Left forelimb (tissue), 1 donor: Measurements from ENCODE around the gene CACNA1C.
"Not testable (repeated sequence)": the region's sequence is repeated elsewhere in the genome, so short reads cannot be mapped to it uniquely, and the experiment has no call there.

Source experiments
- DNase-seq: peaks from one replicate; pipeline ENCODE4 v3.0.0-alpha.2; 2018; ENCODE audit warnings: low spot score

Gene CACNA1C

DNA sequence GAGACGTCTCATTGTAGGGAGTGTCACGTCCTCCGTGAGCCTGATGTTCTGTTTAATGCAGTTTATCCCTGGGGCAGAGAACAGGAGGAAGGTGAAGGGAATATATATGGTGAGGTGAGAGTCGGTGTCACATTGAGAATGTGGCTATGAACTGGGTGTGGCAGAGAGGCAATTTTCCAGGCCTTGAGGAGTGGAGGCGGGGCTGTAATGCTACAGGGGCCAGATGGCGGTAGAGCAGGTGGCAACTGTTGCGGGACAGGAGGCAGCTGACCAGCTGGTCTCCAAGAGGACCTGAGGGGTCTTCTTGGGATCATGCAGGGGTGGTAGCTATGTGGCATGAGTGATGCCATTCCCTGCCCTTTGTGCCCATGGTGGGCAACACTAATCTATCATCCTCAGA lies 59.6 kb downstream of the CACNA1C start:
- no peak for DNase-seq

- no peak for DNase-seq
These were observed 60.5 kb downstream of the CACNA1C start for GRCh38 chr12:2113119-2113912.

DNA sequence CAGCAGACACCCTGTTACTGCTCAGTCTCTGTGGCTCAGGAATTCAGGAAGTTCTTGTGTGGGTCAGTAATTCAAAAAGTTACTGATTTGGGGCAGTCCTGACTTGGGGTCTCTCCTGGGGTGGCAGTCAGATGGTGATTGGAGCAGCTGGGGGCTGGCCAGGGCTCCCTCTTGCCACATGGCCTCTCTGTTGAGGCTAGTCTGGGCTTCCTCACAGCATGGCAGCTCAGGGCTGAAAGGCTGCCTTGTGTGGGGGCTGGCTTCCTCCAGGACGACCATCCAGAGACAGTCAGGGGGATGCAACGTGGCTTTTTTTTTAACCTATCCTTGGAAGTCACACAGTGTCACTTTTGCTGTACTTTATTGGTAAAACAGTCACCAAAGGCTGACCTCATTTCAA lies 61.3 kb downstream of the CACNA1C start:
- DNase-seq: no peak

- DNase-seq: no peak
These were observed 62.5 kb downstream of the CACNA1C start for GRCh38 chr12:2115101-2115845.

GRCh38 chr12:2117541-2117940 lies 64.8 kb downstream of the CACNA1C start:
- DNase-seq: no peak

GRCh38 chr12:2118061-2118460 lies 65.3 kb downstream of the CACNA1C start:
- no peak for DNase-seq

GRCh38 chr12:2118481-2119255 lies 65.9 kb downstream of the CACNA1C start:
- no peak for DNase-seq

- DNase-seq: no peak
These were observed 66.5 kb downstream of the CACNA1C start for GRCh38 chr12:2119266-2119665.

DNA sequence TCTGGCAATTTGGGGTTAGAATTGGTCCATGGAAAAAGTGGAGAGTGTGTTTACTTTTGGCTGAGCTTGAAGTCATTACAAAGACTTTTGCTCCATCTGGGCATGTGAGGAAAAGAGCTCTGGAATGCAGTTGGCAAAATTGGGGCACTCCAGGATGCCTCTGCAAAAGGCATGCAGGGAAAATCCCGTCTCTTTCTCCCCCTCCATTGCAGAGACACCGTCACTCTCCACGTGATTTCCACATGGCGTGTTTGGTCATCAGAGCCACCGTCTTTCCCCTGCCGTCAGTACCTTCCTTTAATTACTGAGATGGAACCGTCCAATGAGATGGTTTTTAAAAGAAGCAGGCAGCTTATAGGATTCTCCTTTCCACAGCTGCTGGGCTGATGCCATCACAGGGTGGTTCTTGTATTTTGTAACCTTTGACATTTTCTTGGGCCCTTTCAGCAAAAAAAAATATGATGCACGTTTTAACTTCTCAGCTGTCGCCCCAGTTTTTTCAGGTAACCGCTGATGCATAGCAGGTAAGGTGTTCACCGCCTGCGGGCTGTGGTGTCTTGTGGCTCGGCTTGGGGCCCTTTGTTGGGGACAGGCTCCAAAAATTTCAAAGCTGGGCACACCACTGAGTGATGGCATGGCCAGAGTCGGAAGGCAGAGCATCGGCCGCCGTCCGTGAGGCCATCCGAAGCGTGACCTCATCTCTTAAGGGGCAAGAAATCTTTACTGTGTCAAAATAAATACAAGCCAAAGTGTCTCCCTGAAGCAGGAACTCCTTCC lies 68.4 kb downstream of the CACNA1C start:
- DNase-seq: no peak

GRCh38 chr12:2124466-2125023 lies 71.8 kb downstream of the CACNA1C start:
- DNase-seq: no peak

GRCh38 chr12:2125651-2126522 lies 73.1 kb downstream of the CACNA1C start:
- DNase-seq: no peak

GRCh38 chr12:2126676-2127406 lies 74.1 kb downstream of the CACNA1C start:
- DNase-seq: no peak

DNA sequence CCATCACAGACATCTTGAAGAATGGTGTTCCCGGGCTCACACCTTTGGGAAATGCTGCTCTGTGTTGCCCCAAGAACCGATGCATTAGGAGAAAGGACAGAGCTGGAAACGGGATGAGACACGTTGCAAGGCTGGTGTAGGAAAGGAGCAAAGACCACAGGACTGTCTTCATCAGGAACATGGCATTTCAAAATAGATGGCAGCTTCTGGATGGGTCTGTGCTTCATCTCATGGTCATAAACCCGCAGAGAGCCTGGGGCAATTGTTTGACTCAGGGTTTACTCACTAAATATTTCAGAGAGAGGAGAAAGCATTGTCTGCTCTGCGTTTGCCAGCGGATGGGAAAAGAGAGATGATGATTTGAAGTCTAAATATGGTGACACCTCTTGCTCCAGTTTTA lies 76.3 kb downstream of the CACNA1C start:
- DNase-seq: no peak

- DNase-seq: not testable (repeated sequence)
These were observed 83.1 kb downstream of the CACNA1C start for GRCh38 chr12:2135661-2136418.

DNA sequence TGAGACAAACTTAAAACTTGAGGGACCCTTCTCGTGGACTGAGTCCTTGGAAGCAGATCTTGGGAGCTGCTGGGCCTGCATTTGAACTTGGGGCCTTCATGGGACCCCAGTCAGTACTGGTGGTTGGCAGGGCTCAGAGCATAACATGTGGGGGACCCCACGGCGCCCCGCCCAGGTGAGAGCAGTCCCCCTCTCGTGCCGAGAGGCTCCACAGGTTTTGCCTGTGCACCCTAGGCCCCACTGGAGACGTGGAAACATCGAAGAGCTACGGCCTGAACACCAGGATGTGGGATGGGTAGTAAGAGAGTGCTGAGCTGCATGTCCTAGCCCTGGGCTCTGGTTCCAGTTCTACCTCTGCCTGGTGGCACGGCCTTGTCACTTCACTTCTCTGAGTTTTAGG lies 84.1 kb downstream of the CACNA1C start:
- no peak for DNase-seq

GRCh38 chr12:2137711-2138110 lies 84.9 kb downstream of the CACNA1C start:
- no peak for DNase-seq

DNA sequence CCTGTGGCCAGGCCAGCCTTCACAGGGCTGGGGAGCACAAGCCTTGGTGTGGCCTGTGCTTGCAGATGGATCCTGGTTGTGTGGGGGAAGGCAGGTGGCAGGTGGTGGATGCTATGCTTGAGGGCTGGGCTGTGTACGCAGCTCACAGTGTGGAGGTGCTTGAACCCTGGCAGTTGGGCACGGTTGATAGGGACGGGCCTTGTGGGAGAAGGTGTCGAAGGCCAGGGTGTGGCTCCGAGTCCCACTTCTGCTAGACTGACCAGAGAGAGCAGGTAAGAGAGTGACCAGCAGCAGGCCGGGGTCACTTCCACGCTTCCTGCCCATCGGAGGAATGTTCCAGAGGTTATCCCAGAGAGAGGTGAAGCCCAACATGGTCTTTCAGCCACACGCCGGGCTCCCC lies 85.5 kb downstream of the CACNA1C start:
- DNase-seq: no peak

GRCh38 chr12:2138871-2139308 lies 86.1 kb downstream of the CACNA1C start:
- DNase-seq: no peak

DNA sequence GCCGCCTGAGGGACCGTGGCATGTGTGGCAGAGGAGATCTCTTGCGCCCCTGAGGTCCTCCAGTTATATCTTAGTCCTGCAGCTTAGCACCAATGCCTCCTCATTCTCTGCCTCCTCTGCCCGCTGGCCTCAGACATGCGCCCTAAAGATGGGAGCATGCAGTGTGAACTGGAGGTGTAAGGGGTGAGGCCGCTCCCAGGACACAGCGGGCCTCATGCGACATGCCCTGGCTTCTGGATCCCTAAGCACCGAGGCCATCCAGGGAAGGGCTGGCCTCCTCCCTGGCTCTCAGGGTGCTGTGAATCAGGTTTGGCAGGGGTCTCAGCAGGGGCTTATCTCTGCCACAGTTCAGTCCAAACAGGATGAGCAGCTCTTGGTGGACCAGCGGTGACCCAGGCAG lies 86.9 kb downstream of the CACNA1C start:
- no peak for DNase-seq
